ENCODE data around the gene TAF11L4. TPM values are rescaled to one million over a fixed set of nuclear protein-coding genes. Genes with fewer than 3 reads are reported as not detected.
"Not testable (repeated sequence)": the region's sequence is repeated elsewhere in the genome, so short reads cannot be mapped to it uniquely, and the experiment has no call there.

The TAF11L4 gene
- total RNA-seq, 2 experiments from 2014 or later: not detected

DNA sequence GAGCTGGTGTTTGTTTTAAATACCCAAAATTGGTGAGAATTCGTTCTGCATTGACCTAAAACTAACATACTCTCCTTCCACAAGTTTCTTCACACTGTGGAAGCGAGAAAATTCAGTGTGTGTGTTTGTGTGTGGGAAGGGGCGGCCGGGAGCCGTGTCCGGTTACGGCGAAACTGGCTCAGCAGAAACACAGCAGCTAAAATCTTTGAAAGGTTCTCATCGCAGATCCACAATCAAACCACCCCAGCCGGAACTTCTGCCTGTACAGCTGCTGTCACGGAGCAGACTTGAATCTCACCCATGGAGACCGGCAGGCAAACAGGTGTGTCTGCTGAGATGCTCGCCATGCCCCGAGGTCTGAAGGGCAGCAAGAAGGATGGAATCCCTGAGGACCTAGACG, 3.3 kb downstream of the TAF11L4 start, which contains the start of gene TAF11L5:
Gene TAF11L5 (plus strand): TSS at position 301 of the 400 bp plus-strand sequence.
- not testable (repeated sequence) for H3K36me3 Mint-ChIP-seq, H3K4me1 Mint-ChIP-seq, DNase-seq, H3K27ac Mint-ChIP-seq, H3K9me3 Mint-ChIP-seq, H3K27me3 Mint-ChIP-seq, H3K4me3 Mint-ChIP-seq

DNA sequence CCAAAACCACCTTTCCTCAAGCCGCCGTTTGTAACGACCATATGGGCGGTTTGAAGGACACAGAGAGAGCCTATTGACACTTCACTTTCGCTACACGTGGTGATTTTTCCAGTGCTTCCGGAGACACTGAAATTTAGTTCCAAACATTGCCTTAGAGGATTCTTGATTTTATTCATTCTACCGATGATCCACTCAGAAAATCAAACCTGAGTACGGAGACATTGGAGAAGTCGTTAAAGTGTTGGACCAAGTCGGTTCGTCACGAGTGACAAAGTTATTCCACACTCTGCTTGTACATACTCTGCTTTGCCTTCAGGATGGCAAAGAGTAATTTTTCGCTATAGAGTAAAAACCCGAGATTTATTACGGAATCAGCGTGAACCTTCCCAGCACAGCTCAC, 4.9 kb downstream of the TAF11L4 start:
- not testable (repeated sequence) for H3K9me3 Mint-ChIP-seq, H3K4me1 Mint-ChIP-seq, H3K27me3 Mint-ChIP-seq, H3K36me3 Mint-ChIP-seq, H3K4me3 Mint-ChIP-seq, H3K27ac Mint-ChIP-seq, DNase-seq

DNA sequence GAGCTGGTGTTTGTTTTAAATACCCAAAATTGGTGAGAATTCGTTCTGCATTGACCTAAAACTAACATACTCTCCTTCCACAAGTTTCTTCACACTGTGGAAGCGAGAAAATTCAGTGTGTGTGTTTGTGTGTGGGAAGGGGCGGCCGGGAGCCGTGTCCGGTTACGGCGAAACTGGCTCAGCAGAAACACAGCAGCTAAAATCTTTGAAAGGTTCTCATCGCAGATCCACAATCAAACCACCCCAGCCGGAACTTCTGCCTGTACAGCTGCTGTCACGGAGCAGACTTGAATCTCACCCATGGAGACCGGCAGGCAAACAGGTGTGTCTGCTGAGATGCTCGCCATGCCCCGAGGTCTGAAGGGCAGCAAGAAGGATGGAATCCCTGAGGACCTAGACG, 6.8 kb downstream of the TAF11L4 start, which contains the start of gene TAF11L6:
Gene TAF11L6 (plus strand): TSS at position 301 of the 400 bp plus-strand sequence.
- DNase-seq, H3K27me3 Mint-ChIP-seq, H3K27ac Mint-ChIP-seq, H3K4me1 Mint-ChIP-seq, H3K9me3 Mint-ChIP-seq, H3K36me3 Mint-ChIP-seq, H3K4me3 Mint-ChIP-seq: not testable (repeated sequence)

Other genes starting within 250 kb of the TAF11L4 start
- gene TAF11L2, start 23.6 kb upstream of the TAF11L4 start, total RNA-seq: not detected
- not detected for gene TAF11L3, start 3.4 kb upstream of the TAF11L4 start, total RNA-seq
- gene TAF11L5, start 3.4 kb downstream of the TAF11L4 start, total RNA-seq: not detected
- gene TAF11L6, start 6.9 kb downstream of the TAF11L4 start, total RNA-seq: not detected
- not detected for gene TAF11L7, start 64.0 kb downstream of the TAF11L4 start, total RNA-seq
- gene TAF11L8, start 69.2 kb downstream of the TAF11L4 start, total RNA-seq: not detected
- gene TAF11L9, start 72.6 kb downstream of the TAF11L4 start, total RNA-seq: not detected
- not detected for gene TAF11L10, start 76.0 kb downstream of the TAF11L4 start, total RNA-seq
- gene TAF11L11, start 82.4 kb downstream of the TAF11L4 start, total RNA-seq: not detected
- gene TAF11L12, start 88.6 kb downstream of the TAF11L4 start, total RNA-seq: not detected
- gene TAF11L13, start 110.3 kb downstream of the TAF11L4 start, total RNA-seq: not detected
- gene TAF11L14, start 112.7 kb downstream of the TAF11L4 start, total RNA-seq: not detected